ENCODE measurements around the gene DYNLT2.
"Not testable (repeated sequence)": the region's sequence is repeated elsewhere in the genome, so short reads cannot be mapped to it uniquely, and the experiment has no call there.

Gene DYNLT2

DNA sequence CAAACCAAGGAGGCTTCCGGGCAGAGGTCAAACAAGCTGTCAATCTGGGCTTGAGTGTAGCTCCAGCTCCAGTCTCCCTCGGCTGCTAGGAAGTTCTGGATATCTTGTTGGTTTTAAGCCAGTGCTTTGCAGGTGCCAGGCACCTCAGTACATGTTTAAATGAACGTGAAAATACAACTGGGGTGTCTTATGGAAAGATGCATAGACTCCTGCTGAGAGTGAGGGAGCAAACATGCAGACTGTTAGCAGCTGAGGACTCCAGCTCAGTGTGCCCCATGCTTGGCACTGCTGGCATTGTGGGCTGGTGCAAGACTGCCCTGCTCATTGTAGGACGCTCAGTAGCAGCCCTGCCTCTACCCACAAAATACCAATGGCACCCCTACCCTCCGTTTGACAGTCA is 28.5 kb upstream of the DYNLT2 start:
- H3K4me3 ChIP-seq (ENCODE audit: low read length), result no peak overlapping the region
- no peaks in the 10 kb centered on the region for H3K27me3 ChIP-seq (ENCODE audit: control insufficient read depth, insufficient read depth, low read length)
- H3K4me1 ChIP-seq (ENCODE audit: control insufficient read depth, low read depth, low read length), result no peaks in the 10 kb centered on the region
- no peak overlapping the region for H3K9ac ChIP-seq (ENCODE audit: low read length)
- no peaks in the 10 kb centered on the region for H3K36me3 ChIP-seq (ENCODE audit: control insufficient read depth, low read depth, low read length)
- H3K27ac ChIP-seq (ENCODE audit: low read length), result no peak overlapping the region
- H3K9me3 ChIP-seq (ENCODE audit: control insufficient read depth, low read depth, low read length), result no peaks in the 10 kb centered on the region

DNA sequence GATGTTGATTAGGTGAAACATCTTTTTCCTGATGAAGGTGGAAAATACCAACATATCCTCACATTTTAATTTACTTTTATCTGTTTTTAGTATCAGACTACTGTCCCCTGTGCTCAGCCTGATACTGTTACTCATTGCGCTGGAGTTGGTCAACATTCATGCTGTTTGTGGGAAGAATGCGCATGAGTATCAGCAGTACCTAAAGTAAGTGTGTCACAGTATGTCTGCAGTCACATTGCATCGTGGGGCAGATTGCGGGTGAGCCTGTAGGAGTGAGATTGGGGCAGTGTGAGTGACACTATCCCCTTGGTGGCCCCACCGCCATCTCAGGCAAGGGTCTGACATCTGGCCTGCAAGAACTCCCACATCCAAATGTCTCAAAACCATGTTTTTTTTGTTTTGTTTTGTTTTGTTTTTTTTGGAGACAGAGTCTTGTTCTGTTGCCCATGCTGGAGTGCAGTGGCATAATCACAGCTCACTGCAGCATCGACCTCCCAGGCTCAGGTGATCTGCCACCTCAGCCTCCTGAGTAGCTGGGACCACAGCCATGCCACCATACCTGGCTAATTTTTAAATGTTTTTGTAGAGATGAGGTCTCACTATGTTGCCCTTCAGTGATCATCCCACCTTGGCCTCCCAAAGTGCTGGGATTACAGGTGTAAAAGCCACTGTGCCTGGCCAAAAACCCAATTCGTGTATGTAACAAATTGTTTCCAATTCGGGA is 27.9 kb upstream of the DYNLT2 start:
- H3K9ac ChIP-seq (ENCODE audit: low read length), result no peak overlapping the region
- no peaks in the 10 kb centered on the region for H3K4me1 ChIP-seq (ENCODE audit: control insufficient read depth, low read depth, low read length)
- no peaks in the 10 kb centered on the region for H3K9me3 ChIP-seq (ENCODE audit: control insufficient read depth, low read depth, low read length)
- no peak overlapping the region for H3K4me3 ChIP-seq (ENCODE audit: low read length)
- H3K36me3 ChIP-seq (ENCODE audit: control insufficient read depth, low read depth, low read length), result no peaks in the 10 kb centered on the region
- H3K27me3 ChIP-seq (ENCODE audit: control insufficient read depth, insufficient read depth, low read length), result no peaks in the 10 kb centered on the region
- H3K27ac ChIP-seq (ENCODE audit: low read length), result no peak overlapping the region

- Histone ChIP-seq H3K27me3 (ENCODE audit: control insufficient read depth, insufficient read depth, low read length) (no peaks in the 10 kb centered on the region), H3K9me3 (ENCODE audit: control insufficient read depth, low read depth, low read length) (no peaks in the 10 kb centered on the region), H3K4me1 (ENCODE audit: control insufficient read depth, low read depth, low read length) (no peaks in the 10 kb centered on the region), H3K9ac (ENCODE audit: low read length) (no peak overlapping the region), H3K36me3 (ENCODE audit: control insufficient read depth, low read depth, low read length) (no peaks in the 10 kb centered on the region), H3K4me3 (ENCODE audit: low read length) (no peak overlapping the region), H3K27ac (ENCODE audit: low read length) (no peak overlapping the region)
Measured at GRCh38 chr6:169778646-169779045, 27.3 kb upstream of the DYNLT2 start.

DNA sequence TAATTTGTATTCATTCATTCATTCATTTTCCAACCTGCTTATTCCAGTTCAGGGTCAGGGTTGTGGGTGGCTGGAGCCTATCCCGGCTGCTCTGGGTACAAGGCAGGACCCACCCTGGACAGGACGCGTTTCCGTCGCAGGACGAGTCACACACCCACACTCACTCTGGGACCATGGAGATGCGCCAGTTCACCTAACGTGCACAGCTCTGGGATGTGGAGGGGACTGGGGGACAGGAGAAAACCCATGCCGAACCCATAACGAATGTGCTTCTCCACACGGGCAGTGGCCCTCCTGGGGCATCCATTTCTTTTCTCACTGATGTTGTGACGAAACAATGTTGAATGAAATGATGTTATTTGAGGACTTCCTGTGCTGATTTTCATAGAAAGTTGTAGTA is 26.5 kb upstream of the DYNLT2 start:
- Histone ChIP-seq H3K36me3 (ENCODE audit: control insufficient read depth, low read depth, low read length) (no peaks in the 10 kb centered on the region), H3K4me3 (ENCODE audit: low read length) (no peak overlapping the region), H3K4me1 (ENCODE audit: control insufficient read depth, low read depth, low read length) (no peaks in the 10 kb centered on the region), H3K9ac (ENCODE audit: low read length) (no peak overlapping the region), H3K27me3 (ENCODE audit: control insufficient read depth, insufficient read depth, low read length) (no peaks in the 10 kb centered on the region), H3K27ac (ENCODE audit: low read length) (no peak overlapping the region), H3K9me3 (ENCODE audit: control insufficient read depth, low read depth, low read length) (no peaks in the 10 kb centered on the region)

DNA sequence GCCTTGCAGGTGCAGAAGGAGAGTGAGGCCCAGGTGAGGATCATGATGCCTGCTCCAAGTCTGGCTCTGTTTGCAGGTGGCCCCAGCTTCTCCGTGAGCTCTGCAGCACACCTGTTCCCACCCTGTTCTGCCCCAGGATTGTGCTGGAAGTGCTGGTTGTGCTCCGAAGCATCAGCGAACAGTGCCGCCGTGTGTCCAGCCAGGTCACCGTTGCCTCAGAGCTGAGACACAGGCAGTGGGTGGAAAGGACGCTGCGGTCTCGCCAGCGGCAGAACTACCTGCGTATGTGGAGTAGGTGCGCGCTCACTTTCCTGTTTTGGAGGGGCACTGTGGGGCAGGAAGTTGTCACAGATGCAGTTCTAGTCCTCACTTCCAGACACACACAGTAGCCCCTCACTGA is 25.0 kb upstream of the DYNLT2 start:
- Histone ChIP-seq H3K9ac (ENCODE audit: low read length) (no peak overlapping the region), H3K27me3 (ENCODE audit: control insufficient read depth, insufficient read depth, low read length) (no peaks in the 10 kb centered on the region), H3K36me3 (ENCODE audit: control insufficient read depth, low read depth, low read length) (no peaks in the 10 kb centered on the region), H3K4me1 (ENCODE audit: control insufficient read depth, low read depth, low read length) (no peaks in the 10 kb centered on the region), H3K4me3 (ENCODE audit: low read length) (no peak overlapping the region), H3K27ac (ENCODE audit: low read length) (no peak overlapping the region), H3K9me3 (ENCODE audit: control insufficient read depth, low read depth, low read length) (no peaks in the 10 kb centered on the region)

- Histone ChIP-seq H3K27ac (ENCODE audit: low read length) (no peak overlapping the region), H3K9me3 (ENCODE audit: control insufficient read depth, low read depth, low read length) (no peaks in the 10 kb centered on the region), H3K27me3 (ENCODE audit: control insufficient read depth, insufficient read depth, low read length) (no peaks in the 10 kb centered on the region), H3K4me1 (ENCODE audit: control insufficient read depth, low read depth, low read length) (no peaks in the 10 kb centered on the region), H3K36me3 (ENCODE audit: control insufficient read depth, low read depth, low read length) (no peaks in the 10 kb centered on the region), H3K9ac (ENCODE audit: low read length) (no peak overlapping the region), H3K4me3 (ENCODE audit: low read length) (no peak overlapping the region)
Measured at GRCh38 chr6:169775321-169775720, 23.9 kb upstream of the DYNLT2 start.

DNA sequence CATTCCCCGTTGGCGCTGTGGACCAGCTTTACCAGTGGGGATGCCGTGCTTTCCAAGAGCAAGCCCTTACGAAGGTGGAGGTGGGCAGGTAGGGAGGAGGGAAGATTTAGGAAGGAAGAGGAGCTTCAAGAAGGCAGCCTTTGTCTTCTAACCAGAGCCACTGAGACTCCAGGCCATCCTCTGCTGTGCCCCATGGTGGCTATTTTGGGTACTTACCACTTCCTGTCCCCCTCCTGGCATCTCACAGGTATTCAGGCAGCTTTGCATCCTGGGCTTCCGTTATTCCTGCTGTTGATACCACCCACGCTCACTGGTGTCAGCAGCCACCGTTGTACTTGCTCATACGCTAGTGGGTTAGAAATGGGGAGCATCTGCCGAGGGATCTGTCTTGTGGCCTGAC is 23.0 kb upstream of the DYNLT2 start:
- H3K9ac ChIP-seq (ENCODE audit: low read length), result no peak overlapping the region
- H3K36me3 ChIP-seq (ENCODE audit: control insufficient read depth, low read depth, low read length), result no peaks in the 10 kb centered on the region
- H3K9me3 ChIP-seq (ENCODE audit: control insufficient read depth, low read depth, low read length), result no peaks in the 10 kb centered on the region
- no peak overlapping the region for H3K4me3 ChIP-seq (ENCODE audit: low read length)
- H3K27ac ChIP-seq (ENCODE audit: low read length), result no peak overlapping the region
- H3K27me3 ChIP-seq (ENCODE audit: control insufficient read depth, insufficient read depth, low read length), result no peaks in the 10 kb centered on the region
- H3K4me1 ChIP-seq (ENCODE audit: control insufficient read depth, low read depth, low read length), result no peaks in the 10 kb centered on the region

DNA sequence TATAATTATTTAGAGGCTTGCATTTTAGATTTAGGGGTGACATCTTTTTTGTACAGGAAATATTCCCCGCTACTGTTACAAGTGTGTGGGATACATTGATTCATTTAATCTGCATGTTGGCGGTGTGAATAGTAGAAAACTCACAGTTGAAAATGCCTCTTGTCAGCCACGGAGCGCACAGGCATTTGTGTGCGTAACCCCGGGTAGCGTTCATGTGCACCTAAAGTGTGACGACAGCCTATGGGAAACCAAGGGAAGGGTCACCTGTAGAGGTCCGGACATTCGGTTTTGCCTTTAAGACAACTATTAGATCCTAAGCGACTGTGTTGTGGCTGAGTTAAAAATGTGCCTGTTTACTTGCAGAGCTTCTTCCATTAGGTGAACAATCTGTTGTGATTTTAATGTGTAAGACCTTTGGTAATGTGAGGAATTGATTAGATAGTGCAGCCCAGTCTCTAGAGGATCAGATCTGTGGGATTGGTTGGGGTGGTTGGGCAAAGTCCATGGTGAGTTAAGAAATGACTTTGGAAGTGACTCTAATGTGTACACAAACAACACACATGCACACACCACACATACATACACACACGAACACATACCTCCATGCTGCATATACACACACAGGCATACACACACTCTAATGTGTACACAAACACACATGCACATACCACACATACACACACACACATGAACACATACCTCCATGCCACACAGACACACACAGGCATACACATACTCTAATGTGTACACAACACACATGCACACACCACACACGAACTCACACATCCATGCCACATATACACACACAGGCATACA is 15.8 kb upstream of the DYNLT2 start:
- Histone ChIP-seq H3K9ac (ENCODE audit: low read length) (no peak overlapping the region), H3K36me3 (ENCODE audit: control insufficient read depth, low read depth, low read length) (peaks cover 18% of the 10 kb centered on the region), H3K9me3 (ENCODE audit: control insufficient read depth, low read depth, low read length) (no peaks in the 10 kb centered on the region), H3K4me3 (ENCODE audit: low read length) (no peak overlapping the region), H3K27ac (ENCODE audit: low read length) (no peak overlapping the region), H3K4me1 (ENCODE audit: control insufficient read depth, low read depth, low read length) (no peaks in the 10 kb centered on the region), H3K27me3 (ENCODE audit: control insufficient read depth, insufficient read depth, low read length) (no peaks in the 10 kb centered on the region)

GRCh38 chr6:169766232-169766631 is 14.9 kb upstream of the DYNLT2 start:
- H3K9me3 ChIP-seq (ENCODE audit: control insufficient read depth, low read depth, low read length), result no peaks in the 10 kb centered on the region
- no peaks in the 10 kb centered on the region for H3K4me1 ChIP-seq (ENCODE audit: control insufficient read depth, low read depth, low read length)
- peaks cover 18% of the 10 kb centered on the region for H3K36me3 ChIP-seq (ENCODE audit: control insufficient read depth, low read depth, low read length)
- no peak overlapping the region for H3K9ac ChIP-seq (ENCODE audit: low read length)
- no peak overlapping the region for H3K4me3 ChIP-seq (ENCODE audit: low read length)
- no peak overlapping the region for H3K27ac ChIP-seq (ENCODE audit: low read length)
- H3K27me3 ChIP-seq (ENCODE audit: control insufficient read depth, insufficient read depth, low read length), result no peaks in the 10 kb centered on the region

GRCh38 chr6:169765789-169766188 is 14.4 kb upstream of the DYNLT2 start:
- not testable (repeated sequence) for H3K27ac ChIP-seq (ENCODE audit: low read length); H3K4me1 ChIP-seq (ENCODE audit: control insufficient read depth, low read depth, low read length); H3K27me3 ChIP-seq (ENCODE audit: control insufficient read depth, insufficient read depth, low read length); H3K9me3 ChIP-seq (ENCODE audit: control insufficient read depth, low read depth, low read length); H3K9ac ChIP-seq (ENCODE audit: low read length); H3K4me3 ChIP-seq (ENCODE audit: low read length)
- H3K36me3 ChIP-seq (ENCODE audit: control insufficient read depth, low read depth, low read length), result peaks cover 23% of the 10 kb centered on the region

DNA sequence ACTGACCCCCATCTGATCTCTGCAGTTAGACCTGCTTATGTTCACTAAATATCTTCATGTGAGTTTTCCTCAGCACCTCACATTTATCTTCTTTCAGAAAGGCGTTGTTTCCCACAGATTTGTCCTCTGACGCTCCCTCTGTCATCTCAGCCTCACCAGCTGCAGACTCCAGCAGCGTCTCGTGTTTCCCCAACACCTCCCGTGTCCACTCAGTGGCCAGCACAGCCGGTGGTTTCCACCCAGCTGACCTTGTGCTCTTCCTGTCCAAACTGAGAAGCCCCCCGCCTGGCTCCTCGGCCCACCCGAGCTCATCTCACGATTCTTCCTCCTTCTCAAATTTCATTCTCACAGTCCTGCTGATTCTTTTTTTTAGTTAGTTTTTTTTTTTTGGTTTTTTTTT is 12.5 kb upstream of the DYNLT2 start:
- peaks cover 38% of the 10 kb centered on the region for H3K36me3 ChIP-seq (ENCODE audit: control insufficient read depth, low read depth, low read length)
- H3K27ac ChIP-seq (ENCODE audit: low read length), result no peak overlapping the region
- H3K4me1 ChIP-seq (ENCODE audit: control insufficient read depth, low read depth, low read length), result no peaks in the 10 kb centered on the region
- no peak overlapping the region for H3K4me3 ChIP-seq (ENCODE audit: low read length)
- H3K9ac ChIP-seq (ENCODE audit: low read length), result no peak overlapping the region
- no peaks in the 10 kb centered on the region for H3K27me3 ChIP-seq (ENCODE audit: control insufficient read depth, insufficient read depth, low read length)
- no peaks in the 10 kb centered on the region for H3K9me3 ChIP-seq (ENCODE audit: control insufficient read depth, low read depth, low read length)

GRCh38 chr6:169763308-169763707 is 11.9 kb upstream of the DYNLT2 start:
- Histone ChIP-seq H3K36me3 (ENCODE audit: control insufficient read depth, low read depth, low read length) (peaks cover 37% of the 10 kb centered on the region), H3K27ac (ENCODE audit: low read length) (no peak overlapping the region), H3K9ac (ENCODE audit: low read length) (no peak overlapping the region), H3K9me3 (ENCODE audit: control insufficient read depth, low read depth, low read length) (no peaks in the 10 kb centered on the region), H3K27me3 (ENCODE audit: control insufficient read depth, insufficient read depth, low read length) (no peaks in the 10 kb centered on the region), H3K4me1 (ENCODE audit: control insufficient read depth, low read depth, low read length) (no peaks in the 10 kb centered on the region), H3K4me3 (ENCODE audit: low read length) (no peak overlapping the region)
